Mucosa of descending colon (tissue), 3 donors: Measurements from ENCODE around the gene KCNA10. TPM values are rescaled to one million over a fixed set of nuclear protein-coding genes. Genes with fewer than 3 reads are reported as not detected.

ENCODE experiments used
- ATAC-seq: fragments of 200-7000 bp; cut with Tn5 transposase; one replicate; pipeline ENCODE4 v1.9.1; 2020; ENCODE audit warnings: mild to moderate bottlenecking, moderate library complexity
- DNase-seq, 3 donors: peaks; one replicate each; pipeline ENCODE4 v3.0.0-alpha.2; 2020
- H3K36me3 ChIP-seq: fragments of 200-600 bp; one replicate; pipeline ENCODE4 v1.8.0; 2021; ENCODE audit warnings: low read depth, mild to moderate bottlenecking
- H3K4me1 ChIP-seq: fragments of 200-600 bp; one replicate; pipeline ENCODE4 v1.8.0; 2021; ENCODE audit warnings: low read depth, mild to moderate bottlenecking
- H3K4me3 ChIP-seq: fragments of 200-600 bp; one replicate; pipeline ENCODE4 v1.8.0; 2021; ENCODE audit warnings: mild to moderate bottlenecking
- H3K9me3 ChIP-seq: fragments of 200-600 bp; one replicate; pipeline ENCODE4 v1.8.0; 2021; ENCODE audit warnings: mild to moderate bottlenecking
- intact Hi-C, 2 donors: fragments of 100-400 bp; cut with DNase I in 1 of 2; cut with micrococcal nuclease in 1 of 2; formaldehyde crosslinking; loops; one replicate each; pipeline versions ENCODE4 v1.11.0 to v1.11.1; 2022; cut with DNase I, micrococcal nuclease
- total RNA-seq, 3 donors: library from RNA; stranded (reverse); fragmentation: NEBNext Ultra II Directional in 2 of 3; extraction: Animal tissue kit (Norgen Biotek cat#: 25700) in 2 of 3; gene quantifications; one replicate each; pipeline versions ENCODE4 v1.2.1 to v1.2.4, GENCODE V29; 2021 to 2023
- TF ChIP-seq, protein P1 (sequence below): fragments of 200-600 bp; IDR thresholded peaks from one replicate; pipeline ENCODE4 v1.8.0; 2022; ENCODE audit warnings: antibody characterized with exemption, mild to moderate bottlenecking
- donor health status: DM: no; HTN: no; CAD: no; lungs with moderate emphysema.
- donor health status: DM: no; HTN: no; CAD: no.
- donor health status: DM: no; HTN: yes; CAD: no.

Gene KCNA10
- total RNA-seq, 3 donors from 2014 or later, result not detected

DNA sequence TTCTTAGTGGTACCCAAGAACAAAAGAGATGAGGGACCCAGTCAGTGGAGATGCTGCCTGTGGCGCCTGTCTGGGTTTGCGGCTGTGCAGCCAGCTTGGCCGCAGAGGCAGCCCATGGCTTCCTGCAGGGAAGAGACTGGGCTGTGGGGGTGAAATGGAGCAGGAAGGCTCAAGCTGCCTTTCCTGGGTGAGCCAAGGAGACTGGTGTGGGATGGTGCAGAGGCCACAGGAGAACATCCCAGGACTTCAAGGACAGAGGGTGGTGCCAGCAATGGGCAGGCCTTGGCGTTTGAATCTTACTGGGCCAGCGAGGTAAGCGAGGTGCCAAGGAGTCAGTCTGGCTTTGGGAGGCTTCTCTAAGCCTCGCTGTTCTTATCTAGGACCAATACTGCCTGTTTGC lies 26.4 kb downstream of the KCNA10 start:
- Histone ChIP-seq H3K36me3 (no peaks in the 10 kb centered on the region), H3K4me1 (no peaks in the 10 kb centered on the region), H3K4me3 (no peak overlapping the region), H3K9me3 (no peaks in the 10 kb centered on the region)
- DNase-seq (no peak), ATAC-seq (no peak)
- intact Hi-C loops, result no loop called here
- TF ChIP-seq, protein P1, sequence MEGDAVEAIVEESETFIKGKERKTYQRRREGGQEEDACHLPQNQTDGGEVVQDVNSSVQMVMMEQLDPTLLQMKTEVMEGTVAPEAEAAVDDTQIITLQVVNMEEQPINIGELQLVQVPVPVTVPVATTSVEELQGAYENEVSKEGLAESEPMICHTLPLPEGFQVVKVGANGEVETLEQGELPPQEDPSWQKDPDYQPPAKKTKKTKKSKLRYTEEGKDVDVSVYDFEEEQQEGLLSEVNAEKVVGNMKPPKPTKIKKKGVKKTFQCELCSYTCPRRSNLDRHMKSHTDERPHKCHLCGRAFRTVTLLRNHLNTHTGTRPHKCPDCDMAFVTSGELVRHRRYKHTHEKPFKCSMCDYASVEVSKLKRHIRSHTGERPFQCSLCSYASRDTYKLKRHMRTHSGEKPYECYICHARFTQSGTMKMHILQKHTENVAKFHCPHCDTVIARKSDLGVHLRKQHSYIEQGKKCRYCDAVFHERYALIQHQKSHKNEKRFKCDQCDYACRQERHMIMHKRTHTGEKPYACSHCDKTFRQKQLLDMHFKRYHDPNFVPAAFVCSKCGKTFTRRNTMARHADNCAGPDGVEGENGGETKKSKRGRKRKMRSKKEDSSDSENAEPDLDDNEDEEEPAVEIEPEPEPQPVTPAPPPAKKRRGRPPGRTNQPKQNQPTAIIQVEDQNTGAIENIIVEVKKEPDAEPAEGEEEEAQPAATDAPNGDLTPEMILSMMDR, result no peak

- no peaks in the 10 kb centered on the region for H3K4me1 ChIP-seq
- no peak for DNase-seq
- no peaks in the 10 kb centered on the region for H3K9me3 ChIP-seq
- no peak overlapping the region for H3K4me3 ChIP-seq
- intact Hi-C loops, result no loop called here
- TF ChIP-seq, protein P1, result no peak
- no peak for ATAC-seq
- H3K36me3 ChIP-seq, result no peaks in the 10 kb centered on the region
Observed at GRCh38 chr1:110490791-110491451, 28.1 kb downstream of the KCNA10 start.

DNA sequence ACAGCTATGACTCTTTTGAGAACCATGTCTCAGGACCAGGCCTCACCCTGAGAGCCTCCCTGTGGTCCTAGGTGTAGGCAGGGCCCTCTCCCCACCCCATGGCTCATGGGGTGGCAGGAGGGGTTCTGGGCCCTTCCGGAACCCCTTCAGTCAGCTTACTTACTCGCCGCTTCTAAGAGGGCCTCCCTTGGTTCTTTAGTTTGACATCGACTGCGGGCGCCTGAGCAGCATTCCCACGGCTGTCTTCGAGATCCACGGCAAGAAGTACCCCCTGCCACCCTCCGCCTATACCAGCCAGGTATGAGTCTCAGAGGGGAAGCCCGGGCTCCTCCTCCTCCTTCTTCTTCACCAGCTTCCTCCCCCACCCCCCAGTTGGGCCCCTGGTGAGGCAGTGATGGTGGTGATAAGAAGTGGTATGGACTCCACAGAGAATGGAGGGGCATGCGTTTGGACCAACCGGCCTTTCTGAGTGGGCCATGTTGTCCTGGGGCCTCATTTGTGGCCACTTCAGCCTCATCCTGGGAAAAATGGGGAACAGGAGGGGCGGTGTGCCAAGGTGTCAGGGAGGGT lies 28.9 kb downstream of the KCNA10 start:
- ATAC-seq (no peak), DNase-seq (no peak)
- intact Hi-C loops, result no loop called here
- no peaks in the 10 kb centered on the region for H3K4me1 ChIP-seq
- H3K4me3 ChIP-seq, result no peak overlapping the region
- H3K36me3 ChIP-seq, result no peaks in the 10 kb centered on the region
- TF ChIP-seq, protein P1, result no peak
- H3K9me3 ChIP-seq, result no peaks in the 10 kb centered on the region

DNA sequence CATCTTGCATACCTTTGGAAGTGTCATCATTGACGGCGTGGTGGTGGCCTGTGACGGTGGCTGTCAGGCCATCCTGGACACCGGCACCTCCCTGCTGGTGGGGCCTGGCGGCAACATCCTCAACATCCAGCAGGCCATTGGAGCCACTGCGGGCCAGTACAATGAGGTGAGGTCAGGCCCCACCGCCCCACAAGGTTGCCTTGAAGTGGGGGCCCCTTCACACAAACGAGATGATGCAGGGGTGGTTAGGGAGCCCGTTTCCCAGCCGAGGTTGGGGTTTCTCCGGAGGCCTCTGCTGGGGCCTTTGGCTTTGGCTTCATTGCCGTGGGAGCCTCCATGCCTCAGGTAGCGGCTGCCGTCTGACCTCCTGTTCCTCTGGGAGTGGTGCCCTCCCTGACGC lies 29.6 kb downstream of the KCNA10 start:
- DNase-seq (no peak), ATAC-seq (no peak)
- Histone ChIP-seq H3K36me3 (no peaks in the 10 kb centered on the region), H3K9me3 (no peaks in the 10 kb centered on the region), H3K4me1 (no peaks in the 10 kb centered on the region), H3K4me3 (no peak overlapping the region)
- TF ChIP-seq, protein P1, result no peak
- intact Hi-C loops, result no loop called here

DNA sequence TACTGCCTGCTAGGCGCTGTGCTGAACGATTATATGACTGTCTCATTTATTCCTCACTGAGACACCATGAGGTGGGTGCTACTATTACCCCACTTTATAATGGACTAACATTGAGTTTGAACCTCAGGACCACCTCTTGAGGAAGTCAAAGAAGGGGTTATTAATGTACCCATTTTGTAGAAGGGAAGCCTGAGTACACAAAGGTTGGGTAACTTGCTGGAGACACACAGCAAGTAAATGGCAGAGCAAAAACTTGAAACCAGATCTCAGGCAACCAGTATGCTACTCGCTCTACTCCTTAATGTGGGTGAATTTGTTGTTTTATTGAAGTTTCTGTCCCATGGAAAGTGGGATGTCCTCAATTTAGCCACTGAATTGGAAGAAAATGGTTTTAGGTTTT lies 30.1 kb downstream of the KCNA10 start:
- intact Hi-C loops, result no loop called here
- ATAC-seq (no peak), DNase-seq (no peak)
- H3K9me3 ChIP-seq, result no peaks in the 10 kb centered on the region
- H3K4me1 ChIP-seq, result no peaks in the 10 kb centered on the region
- TF ChIP-seq, protein P1, result no peak
- no peaks in the 10 kb centered on the region for H3K36me3 ChIP-seq
- no peak overlapping the region for H3K4me3 ChIP-seq
